Ammon's horn (tissue), 1 donor: ENCODE data around the gene UBE2G1.

Experiments used
- DNase-seq: peaks from one replicate; pipeline ENCODE4 v3.0.0-alpha.2; 2016; ENCODE audit warnings: low spot score

Gene UBE2G1

DNA sequence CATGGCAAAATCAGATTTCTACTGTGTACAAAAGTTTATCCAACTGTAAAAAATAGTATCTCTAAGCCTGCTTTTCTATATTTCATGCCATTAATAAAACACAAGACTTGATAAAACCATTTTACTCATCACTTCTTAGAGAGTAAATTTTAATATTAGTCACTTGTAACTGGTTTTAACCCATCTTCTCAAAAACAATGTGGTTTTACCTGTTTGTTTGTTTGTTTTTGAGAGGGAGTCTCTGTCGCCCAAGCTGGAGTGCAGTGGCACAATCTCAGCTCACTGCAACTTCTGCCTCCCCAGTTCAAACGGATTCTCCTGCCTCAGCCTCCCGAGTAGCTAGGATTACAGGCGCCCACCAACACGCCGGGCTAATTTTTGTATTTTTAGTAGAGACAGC lies 32.1 kb downstream of the UBE2G1 start:
- DNase-seq, result no peak

DNA sequence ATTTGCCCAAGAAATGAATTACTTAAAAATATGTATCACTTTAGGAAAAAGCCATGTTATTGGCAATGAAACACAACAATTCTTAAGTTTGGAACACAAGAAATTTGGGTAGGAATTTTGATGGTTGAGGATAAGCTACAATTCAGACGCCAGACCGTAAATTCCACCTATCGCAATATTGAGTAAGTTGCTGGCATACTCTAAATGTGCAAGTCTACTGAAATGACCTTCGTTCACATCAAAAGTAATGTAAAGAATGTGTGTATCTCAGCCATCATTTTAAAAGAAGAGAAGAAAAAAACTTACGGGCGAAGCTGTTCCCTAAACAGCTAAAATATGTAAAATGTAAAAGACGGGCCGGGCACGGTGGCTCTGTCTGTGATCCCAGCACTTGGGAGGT lies 33.4 kb downstream of the UBE2G1 start:
- DNase-seq, result no peak

DNA sequence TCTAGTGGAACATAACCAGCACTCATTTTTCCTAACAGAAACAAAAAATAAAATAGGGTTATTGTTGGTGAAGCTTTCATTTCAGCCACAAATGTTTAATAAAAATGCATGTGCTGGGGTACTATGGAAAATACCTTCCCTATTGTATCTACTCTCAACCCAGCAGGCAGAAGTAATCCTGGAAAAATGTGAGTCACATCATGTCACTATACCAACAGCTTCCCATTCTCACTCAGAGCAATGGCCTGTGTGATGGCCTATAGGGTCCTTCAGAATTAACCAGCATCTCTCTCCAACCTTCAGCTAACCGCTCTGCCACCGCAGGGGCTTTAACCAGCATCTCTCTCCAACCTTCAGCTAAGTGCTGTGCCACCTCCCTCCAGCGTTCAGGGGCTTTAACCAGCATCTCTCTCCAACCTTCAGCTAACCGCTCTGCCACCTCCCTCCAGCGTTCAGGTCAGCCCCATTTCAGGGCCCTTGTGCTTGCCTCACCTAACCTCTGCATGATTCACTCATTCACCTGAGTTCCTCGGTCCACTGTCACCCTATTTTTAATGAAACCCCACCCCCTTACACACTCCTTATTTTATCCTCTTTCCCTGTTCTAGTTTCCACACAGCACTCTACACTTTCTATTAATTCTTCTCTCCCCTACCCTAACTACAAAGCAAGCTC lies 34.0 kb downstream of the UBE2G1 start:
- DNase-seq, result no peak

DNA sequence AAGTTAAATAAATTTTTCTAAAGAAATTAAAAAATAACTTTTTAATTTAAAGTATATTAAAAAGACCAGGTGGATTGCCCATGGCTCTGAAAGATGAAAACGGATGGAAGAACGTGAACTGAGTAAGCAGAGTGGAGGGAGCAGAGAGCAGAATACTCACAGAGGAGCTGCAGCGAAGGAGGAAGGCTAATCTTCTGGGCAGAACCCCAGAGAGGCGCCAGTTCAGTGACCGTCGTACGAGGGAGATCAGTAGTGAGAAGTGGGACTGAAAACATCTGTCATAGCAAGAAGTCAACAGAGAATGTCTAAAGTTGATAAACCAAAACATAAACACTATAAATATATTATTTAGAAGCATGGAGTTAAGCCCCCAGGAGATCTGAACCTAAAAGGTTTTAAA lies 34.9 kb downstream of the UBE2G1 start:
- no peak for DNase-seq

DNA sequence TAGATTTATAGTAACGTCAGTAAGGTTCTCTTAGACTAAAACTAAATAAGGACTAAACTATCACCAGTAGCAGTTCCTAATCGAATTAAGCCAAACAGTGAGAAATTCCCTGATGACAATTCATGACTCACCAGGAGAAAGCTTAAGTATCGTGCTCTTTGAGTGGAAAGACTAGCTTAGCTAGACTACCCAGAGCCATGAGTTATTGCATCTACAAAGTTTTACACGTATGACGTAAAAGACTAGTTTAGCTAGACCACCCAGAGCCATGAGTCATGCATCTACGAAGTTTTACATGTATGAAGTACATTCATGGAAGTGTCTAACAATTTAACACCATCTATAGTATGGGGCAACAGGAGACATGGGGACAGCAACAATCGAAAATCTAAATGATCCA lies 36.6 kb downstream of the UBE2G1 start:
- no peak for DNase-seq

DNA sequence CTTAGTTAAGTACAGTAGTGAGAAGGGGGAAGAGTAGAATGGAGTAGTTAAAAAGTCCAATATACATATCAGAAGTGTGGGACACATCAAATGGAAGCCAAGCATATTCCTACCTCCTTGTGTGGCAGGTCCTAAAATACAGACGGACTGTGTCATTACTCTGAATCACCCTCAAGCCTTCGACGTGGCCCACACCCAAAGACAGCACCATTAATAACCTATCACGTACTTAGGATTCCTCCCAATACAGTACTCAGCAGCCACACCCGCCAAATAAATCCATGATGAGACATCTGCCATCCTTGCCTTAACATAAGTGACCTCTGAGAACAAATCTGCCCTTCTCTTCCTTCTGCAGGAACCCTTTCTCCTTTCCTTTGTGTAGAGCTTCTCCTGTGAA lies 38.9 kb downstream of the UBE2G1 start:
- DNase-seq, result no peak

DNA sequence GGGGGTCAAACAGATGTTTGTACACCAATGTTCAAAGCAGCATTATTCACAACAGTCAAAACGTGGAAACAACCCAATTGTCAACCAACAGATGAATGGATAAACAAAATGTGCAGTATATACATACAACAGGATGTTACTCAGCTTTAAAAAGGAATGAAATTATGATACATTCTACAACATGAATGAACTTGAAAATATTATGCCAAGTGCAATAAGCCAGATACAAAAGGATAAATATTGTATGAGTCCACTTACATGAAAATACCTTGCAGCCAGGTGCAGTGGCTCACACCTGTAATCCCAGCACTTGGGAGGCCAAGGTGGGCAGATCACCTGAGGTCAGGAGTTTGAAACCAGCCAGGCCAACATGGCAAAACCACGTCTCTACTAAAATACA lies 39.9 kb downstream of the UBE2G1 start:
- no peak for DNase-seq

DNA sequence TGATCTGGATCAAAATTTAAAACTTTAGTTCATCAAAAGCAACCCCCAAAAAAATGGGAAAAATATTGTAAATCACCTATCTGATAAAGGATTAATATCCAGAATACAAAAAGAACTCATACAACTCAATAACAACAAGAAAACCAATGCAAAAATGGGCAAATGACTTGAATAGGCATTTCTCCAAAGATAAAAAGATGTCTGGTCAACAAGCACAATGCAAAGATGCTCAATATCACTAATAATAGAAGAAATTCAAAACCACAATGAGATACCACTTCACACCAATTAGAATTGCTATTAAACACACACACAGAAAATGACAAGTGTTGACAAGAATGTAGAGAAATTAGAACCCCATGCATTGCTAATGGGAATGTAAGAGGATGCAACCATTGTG lies 40.4 kb downstream of the UBE2G1 start:
- no peak for DNase-seq

DNA sequence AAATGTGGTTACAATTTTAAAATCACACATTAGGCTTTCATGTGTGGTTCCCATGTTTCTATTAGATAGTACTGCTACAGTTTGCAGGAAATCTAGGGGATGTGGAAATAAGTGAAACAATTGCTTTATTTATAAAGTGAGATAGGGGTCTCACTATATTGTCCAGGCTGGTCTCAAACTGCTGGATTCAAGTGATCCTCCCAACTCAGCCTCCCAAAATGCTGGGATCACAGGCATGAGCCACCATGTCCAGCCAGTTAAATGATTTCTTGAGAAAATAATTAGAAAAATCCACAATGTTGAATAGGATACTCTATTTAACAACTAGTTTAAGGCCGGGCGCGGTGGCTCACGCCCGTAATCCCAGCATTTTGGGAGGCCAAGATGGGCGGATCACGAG lies 42.0 kb downstream of the UBE2G1 start:
- DNase-seq, result no peak

DNA sequence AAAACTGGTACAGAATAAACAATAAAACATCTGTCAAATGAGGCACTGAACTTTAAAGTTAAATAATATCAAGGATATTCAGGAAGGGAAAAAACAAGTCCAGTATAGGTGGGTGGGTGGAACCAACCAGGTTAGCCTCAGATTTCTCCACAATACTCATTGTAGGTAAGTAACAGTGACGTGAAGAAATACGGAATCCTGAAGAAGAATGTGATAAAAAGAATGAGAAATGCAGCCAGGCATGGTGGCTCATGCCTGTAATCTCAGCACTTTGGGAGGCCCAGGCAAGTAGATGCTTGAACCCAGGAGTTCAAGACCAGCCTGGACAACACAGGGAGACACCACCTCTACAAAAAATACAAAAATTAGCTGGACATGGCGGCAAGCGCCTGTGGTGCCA lies 47.3 kb downstream of the UBE2G1 start:
- no peak for DNase-seq

DNA sequence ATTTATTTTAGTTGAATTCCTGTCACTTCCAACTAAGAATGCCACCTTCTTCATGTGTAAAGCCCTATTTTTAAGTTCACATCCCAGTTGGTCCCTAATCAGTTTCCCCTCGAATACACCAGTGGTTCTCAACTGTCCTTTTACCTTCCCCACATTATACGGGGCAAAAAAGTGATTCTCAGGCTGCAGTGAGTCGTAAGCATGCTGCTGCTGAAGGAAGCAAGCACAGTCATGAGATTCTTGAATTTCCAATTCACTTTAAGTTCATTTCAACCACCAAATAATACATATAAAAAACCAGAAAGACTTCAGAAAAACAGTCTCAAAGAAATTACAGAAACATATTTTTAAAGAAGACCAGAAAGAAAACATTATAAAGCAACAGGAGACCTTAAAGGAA lies 47.9 kb downstream of the UBE2G1 start:
- DNase-seq, result no peak

DNA sequence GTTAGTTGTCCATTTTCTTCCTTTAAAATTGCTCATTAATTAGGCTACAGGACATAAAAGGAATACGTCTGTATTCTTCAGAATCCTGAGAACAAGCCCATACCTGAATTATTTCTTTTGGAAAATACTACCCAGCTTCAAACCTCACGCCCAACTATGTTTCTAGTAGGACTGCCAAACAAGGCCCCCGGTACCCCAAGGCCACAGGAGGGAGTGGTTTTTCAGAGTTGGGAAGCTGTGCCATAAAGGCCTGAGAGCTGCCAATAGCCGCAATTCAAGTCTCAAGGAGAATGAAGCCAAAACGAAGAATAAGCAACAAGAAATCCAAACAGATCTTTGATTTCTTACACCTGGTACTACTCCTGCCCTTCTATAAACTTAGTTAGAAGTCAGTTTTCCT lies 48.3 kb downstream of the UBE2G1 start:
- DNase-seq, result no peak

DNA sequence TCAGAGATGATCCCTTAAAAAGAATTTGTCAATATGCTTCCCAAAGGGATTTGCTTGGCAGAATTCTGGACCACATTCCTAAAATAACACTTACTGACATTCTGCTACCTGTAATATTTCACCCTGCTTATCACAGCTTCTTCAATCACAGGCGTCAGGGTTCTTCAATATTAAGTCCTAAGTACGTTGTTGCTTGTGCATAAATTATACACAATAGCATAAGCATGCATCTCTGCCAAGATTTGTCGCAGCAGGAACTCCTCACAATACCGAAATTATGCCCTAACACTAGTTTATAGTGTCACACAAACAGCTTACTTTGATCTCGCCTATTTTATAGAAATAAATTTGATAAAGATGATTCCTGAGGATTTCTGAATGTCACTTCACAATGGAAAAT lies 48.9 kb downstream of the UBE2G1 start:
- peak; percentile 17 for DNase-seq

DNA sequence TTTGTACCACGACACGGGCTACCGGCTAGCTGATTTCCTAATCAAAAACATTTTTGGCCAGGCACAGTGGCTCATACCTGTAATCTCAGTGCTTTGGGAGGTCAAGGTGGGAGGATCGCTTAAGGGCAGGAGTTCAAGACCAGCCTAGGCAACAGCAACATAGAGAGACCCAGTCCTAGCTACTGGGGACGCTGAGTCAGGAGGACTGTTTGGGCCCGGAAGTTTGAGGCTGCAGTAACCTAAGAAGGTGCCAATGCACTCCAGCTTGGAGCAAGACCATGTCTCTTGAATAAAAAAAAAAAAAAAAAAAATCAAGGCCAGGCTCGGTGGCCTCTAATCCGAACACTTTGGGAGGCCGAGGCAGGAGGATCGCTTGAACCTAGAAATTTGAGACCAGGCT lies 49.8 kb downstream of the UBE2G1 start:
- no peak for DNase-seq

DNA sequence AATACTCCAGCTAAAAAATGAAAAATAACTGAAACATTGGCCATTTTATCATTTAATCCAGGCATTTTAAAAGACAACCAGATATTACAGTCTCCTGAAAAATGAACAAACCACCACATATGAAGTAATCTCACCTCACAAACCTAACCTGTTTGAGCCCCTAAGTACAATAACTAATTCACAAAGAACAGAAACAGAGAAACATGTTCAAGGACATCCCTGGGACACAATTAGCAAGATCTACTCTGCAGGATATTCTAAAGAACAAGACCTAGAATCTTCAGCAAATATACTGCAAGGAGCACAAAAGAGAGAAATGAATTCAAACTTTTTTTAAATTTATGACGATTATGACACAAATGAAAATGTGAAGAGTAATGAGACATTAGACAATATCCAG lies 51.9 kb downstream of the UBE2G1 start:
- no peak for DNase-seq

DNA sequence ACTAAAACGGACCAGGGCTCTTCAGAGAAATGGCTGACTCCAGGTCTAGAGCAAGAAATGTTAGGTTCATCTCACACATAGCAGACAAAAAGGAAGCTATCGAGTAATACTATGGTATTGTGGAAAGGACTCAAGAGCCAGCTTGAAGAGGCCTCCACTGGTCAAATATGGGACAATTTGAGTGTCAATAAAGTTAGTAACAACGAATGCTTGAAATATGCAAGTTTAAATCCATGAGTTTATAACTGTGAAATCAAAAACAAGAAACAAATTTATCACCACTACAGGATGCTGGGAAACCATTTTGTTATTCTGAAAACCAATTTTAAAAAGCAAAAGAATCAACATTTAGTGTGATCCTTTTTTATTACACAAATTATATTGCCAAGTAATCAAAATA lies 52.3 kb downstream of the UBE2G1 start:
- DNase-seq, result no peak

DNA sequence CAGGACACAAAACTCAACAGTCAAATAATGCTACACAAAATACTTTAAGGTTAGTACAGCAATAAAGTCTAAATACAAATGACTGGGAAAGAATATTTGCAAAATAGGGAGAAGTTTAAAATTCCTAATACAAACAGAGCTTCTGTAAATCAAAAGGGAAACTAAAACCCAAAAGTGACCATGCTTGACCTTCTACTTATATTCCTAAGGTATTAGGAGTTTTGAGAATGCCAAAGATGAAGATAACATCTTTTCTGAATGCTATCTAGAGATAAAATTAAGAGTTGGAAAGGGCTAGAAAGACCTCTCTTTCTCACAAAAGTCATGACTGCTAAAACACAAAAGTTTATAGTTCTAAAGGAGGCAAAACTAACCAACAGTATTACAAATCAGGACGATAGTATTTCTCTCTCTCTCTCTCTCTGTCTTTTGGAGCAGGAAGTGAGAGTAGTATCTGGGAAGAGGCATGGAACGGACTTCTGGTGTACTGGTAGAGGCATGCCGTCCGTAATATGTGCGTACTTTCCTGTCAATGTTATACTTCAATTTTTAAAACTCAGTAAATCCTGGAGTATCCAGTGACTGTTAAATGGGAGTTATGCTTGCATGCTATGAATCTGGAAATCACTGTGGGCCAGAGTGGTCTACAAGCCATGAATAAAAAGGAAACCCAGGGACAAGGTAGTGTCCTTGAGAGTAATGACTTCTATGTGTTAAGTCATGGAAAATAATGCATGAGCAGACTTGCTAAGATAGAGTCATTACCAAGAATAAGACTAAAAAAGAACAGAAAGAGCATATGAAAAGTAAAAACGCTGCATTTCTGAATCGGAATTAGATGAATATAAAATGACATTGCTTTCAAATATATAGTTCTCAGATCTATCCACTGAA lies 53.0 kb downstream of the UBE2G1 start:
- DNase-seq, result no peak

DNA sequence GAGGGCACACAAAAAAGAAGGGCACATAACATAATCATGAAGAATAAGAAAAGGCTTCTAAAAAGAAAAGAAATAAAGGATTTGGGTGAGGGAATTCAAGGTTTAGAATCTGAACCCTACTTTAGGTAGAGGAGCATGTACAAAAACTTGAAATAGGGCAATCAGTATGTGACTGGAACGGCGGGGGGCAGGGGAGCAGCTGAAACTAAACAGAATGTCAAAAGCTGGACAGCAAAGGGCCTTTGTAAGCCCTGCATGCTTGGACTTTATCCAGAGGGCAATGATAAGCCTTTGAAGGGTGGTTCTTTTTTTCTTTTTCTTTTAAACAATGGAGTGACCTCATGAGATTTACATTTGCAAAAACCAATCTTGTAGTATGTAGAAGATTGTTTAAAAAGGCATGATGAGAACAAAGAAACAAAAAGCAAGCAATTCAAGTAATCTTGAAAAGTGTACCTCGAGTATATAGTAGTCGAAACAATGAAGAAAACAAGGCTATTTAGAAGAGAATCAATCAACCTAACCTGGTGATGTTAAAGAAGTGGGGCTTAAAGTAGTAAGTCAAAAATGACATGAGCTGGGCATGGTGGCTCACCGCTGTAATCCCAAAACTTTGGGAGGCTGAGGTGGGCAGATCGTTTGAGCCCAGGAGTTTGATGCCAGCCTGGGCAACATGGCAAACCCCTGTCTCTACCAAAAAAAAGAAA lies 56.0 kb downstream of the UBE2G1 start:
- peak; percentile 68 for DNase-seq

DNA sequence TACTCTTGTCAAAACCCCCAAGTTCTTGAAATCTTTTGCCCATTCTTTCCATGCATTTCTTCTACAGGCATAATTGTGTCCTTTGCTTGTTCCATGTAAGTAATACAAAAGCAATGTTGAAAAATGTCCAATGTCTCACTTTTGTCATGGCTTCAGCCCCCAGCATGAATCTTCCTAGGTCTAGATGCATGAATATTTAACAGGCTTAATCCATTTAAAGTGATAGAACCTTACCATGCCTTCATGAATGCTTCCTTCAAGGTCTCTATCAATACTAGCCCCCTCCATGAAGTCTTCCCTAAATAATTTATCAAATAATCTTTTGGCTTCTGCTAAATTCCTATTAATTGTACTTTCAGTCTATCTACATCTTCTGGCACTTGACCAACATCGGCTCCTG lies 56.6 kb downstream of the UBE2G1 start:
- no peak for DNase-seq

DNA sequence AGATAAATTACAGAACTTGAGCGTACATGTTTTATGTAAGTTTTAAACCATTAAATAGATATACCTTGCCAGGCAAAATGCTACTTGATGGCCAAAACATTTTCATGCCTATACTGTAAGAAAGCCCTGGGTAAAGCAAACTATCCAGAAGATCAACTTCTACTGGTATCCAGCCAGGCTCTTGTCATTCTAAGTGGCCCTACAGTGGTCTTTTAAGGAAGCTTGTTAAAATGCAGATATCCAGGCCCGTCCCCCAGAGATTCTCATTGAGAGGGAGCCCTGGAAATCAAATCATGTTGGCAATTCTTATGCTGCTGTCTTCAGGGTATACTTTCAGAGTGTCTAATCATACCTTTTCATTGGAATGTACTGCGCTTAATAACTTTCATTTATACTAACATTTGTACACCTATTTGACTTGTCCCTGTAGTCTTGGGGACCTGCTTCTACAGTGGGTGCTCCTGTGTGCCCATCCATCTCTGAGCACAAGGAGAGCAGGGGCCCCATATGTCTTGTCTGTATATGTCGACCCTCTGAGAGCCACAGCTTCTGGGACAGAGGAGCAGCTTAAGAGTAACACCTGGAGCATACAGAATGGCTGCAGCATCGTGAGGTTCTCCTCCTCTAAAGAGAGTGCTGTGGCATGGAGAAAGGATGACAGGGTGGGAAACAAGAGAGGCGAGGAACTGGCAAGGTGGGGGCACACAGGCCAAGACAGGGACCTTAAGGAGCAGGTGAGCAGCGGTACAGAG lies 59.1 kb downstream of the UBE2G1 start:
- DNase-seq, result no peak

DNA sequence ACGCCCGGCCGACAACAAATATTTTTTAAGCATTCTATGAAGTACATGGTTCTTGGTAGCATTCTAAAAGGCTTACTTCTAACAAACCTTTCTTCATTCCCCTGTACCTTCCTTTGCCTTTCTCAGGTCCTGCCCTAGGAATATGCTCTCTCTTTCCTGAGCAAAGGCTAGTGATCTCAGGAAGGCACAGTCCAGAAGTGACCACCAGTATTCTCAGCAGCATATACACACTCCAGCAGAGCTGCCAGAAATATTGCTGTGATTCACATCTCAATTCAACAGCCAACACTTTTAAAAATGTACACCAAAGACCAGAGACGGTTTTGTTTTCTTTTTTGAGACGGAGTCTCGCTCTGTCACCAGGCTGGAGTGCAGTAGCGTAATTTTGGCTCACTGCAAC lies 61.3 kb downstream of the UBE2G1 start:
- no peak for DNase-seq

DNA sequence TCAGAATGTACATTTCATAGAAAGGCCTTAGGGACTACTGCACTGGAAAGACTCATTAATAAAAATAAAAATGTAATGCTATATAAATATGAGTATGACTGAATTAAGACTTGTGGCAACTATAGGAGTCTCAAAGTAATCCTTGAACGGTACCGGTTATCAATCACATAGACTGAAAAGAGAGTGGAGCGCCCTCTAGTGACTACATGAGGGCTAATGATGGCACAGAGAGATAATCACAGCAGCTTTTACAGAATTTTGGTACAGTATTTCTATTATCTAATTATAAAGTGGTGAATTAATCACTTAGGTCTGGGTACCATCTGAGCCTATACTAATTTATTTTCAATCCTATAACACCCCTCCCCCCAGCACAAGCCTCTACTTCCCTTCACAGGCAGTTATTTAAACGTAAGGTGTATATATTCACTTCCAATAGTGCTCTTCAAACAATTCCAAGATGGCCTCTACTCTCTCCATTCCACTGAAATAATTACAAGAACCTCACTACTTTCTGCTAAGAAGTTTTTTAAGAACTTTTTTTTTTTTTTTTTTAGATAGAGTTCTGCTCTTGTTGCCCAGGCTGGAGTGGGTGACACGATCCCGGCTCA lies 62.0 kb downstream of the UBE2G1 start:
- DNase-seq, result peak; percentile 73
